K562 (cell line): ENCODE measurements around the gene DNMT1. TPM values are rescaled to one million over a fixed set of nuclear protein-coding genes. Genes with fewer than 3 reads are reported as not detected.

Source experiments
- ATF4 ChIP-seq: fragments of 450-650 bp; formaldehyde crosslinking; IDR thresholded peaks from 2 replicates; pipeline ENCODE4 v1.4.0; 2022; ENCODE audit warnings: mild to moderate bottlenecking, moderate library complexity
- CEBPG ChIP-seq, 3 experiments: fragments of 200-800 bp in 1 of 3; sonication (Bioruptor generic) in 1 of 3; sonication (generic) in 1 of 3; formaldehyde crosslinking in 1 of 3; IDR thresholded peaks in 2 of 3; conservative IDR thresholded peaks in 1 of 3; 2 replicates each; pipeline versions ENCODE4 v1.6.1 to v1.8.0; 2016 to 2022; ENCODE audit warnings: missing compliant biosample characterization in 2 of 3, missing genetic modification characterization in 2 of 3, mild to moderate bottlenecking in 1 of 3, missing genetic modification reagents in 1 of 3
- E2F6 ChIP-seq, 2 experiments: IDR thresholded peaks; 2 replicates each; pipeline ENCODE4 v1.6.1; 2011; ENCODE audit warnings: borderline replicate concordance in 1 of 2, control low read depth in 1 of 2, low read depth in 1 of 2, low read length in 1 of 2, mild to moderate bottlenecking in 1 of 2, mixed read lengths in 1 of 2, moderate library complexity in 1 of 2; ENCODE audit not compliant: insufficient read depth in 1 of 2, insufficient read length in 1 of 2, poor library complexity in 1 of 2, severe bottlenecking in 1 of 2; ENCODE audit errors: extremely low read depth in 1 of 2
- EHMT2 ChIP-seq: fragments of 450-650 bp; IDR thresholded peaks from 2 replicates; pipeline ENCODE4 v1.6.1; 2018; ENCODE audit warnings: antibody characterized with exemption
- HDAC8 ChIP-seq: fragments of 450-650 bp; IDR thresholded peaks from 2 replicates; pipeline ENCODE4 v1.6.1; 2016; ENCODE audit warnings: mild to moderate bottlenecking, missing genetic modification characterization, moderate library complexity, missing compliant biosample characterization
- HMGN3 ChIP-seq: IDR thresholded peaks from 2 replicates; pipeline ENCODE4 v1.6.1; 2011; ENCODE audit warnings: borderline replicate concordance, low read depth, mild to moderate bottlenecking, mixed read lengths, low read length; ENCODE audit not compliant: insufficient read length; ENCODE audit errors: extremely low read depth
- MBD1 ChIP-seq: fragments of 250-450 bp; sonication (Bioruptor Pico); IDR thresholded peaks from 2 replicates; pipeline ENCODE4 v1.8.0; 2022; ENCODE audit warnings: inconsistent platforms
- NR3C1 ChIP-seq: sonication (generic); formaldehyde crosslinking; IDR thresholded peaks from 2 replicates; pipeline ENCODE4 v1.8.1; 2022; ENCODE audit warnings: missing genetic modification reagents
- PHF20 ChIP-seq: fragments of 450-650 bp; IDR thresholded peaks from 2 replicates; pipeline ENCODE4 v1.6.1; 2018; ENCODE audit not compliant: partially characterized antibody
- RERE ChIP-seq: sonication (generic); formaldehyde crosslinking; IDR thresholded peaks from 2 replicates; pipeline ENCODE4 v1.8.0; 2023; ENCODE audit warnings: missing genetic modification reagents, mild to moderate bottlenecking, borderline replicate concordance
- TCF3 ChIP-seq: sonication (generic); formaldehyde crosslinking; IDR thresholded peaks from 2 replicates; pipeline ENCODE4 v1.4.0; 2020; ENCODE audit warnings: mild to moderate bottlenecking, missing genetic modification reagents
- ZNF586 ChIP-seq: fragments of 450-650 bp; formaldehyde crosslinking; conservative IDR thresholded peaks from 2 replicates; pipeline ENCODE4 v1.4.0; 2020; ENCODE audit warnings: mild to moderate bottlenecking, moderate library complexity
- ZNF589 ChIP-seq: fragments of 200-800 bp; sonication (Bioruptor generic); IDR thresholded peaks from 2 replicates; pipeline ENCODE4 v1.6.1; 2016; ENCODE audit warnings: low read depth, missing genetic modification characterization, missing compliant biosample characterization
- polyA plus RNA-seq, 8 experiments: library from polyadenylated mRNA; depleted of rRNA in 4 of 8; stranded (reverse) in 5 of 8; unstranded in 3 of 8; fragments of >200 nt; fragmentation: Nextera tagmentation in 2 of 8; fragmentation: Illumina TruSeq in 1 of 8; extraction: Ambion mirVana in 2 of 8; extraction: Trizol in 1 of 8; gene quantifications; 2 replicates each; pipeline versions ENCODE4 v1.2.1 to v1.2.3, GENCODE V29; 2011 to 2014; ENCODE audit warnings: inconsistent platforms in 1 of 8, missing spikeins in 1 of 8
- total RNA-seq, 7 experiments: library from RNA; depleted of rRNA in 6 of 7; stranded (reverse); fragments of >200 nt in 6 of 7; fragmentation: Illumina TruSeq in 2 of 7; extraction: Trizol in 2 of 7; gene quantifications; 2 replicates each; pipeline versions ENCODE4 v1.2.1 to v1.2.3, GENCODE V29; 2011 to 2021; ENCODE audit warnings: low replicate concordance in 1 of 7
- TF ChIP-seq, protein P1 (sequence below), 2 experiments: fragments of 450-650 bp in 1 of 2; sonication (generic) in 1 of 2; formaldehyde crosslinking; conservative IDR thresholded peaks; 2 replicates each; pipeline versions ENCODE4 v1.4.0 to v1.8.1; 2020 to 2022; ENCODE audit warnings: mild to moderate bottlenecking in 1 of 2, missing genetic modification reagents in 1 of 2

The DNMT1 gene
- total and polyA plus RNA-seq, 9 of the 15 experiments (the other 6 are each of a cell fraction or from before 2014, with no cell fraction given), result 80.1 to 271 (median 121) TPM

- TF ChIP-seq PHF20 (peak; percentile 70), TCF3 (CRISPR knock-in tag) (0 out of 2 replicates have a peak, but pooled peaks have one; percentile 18), HDAC8 (tag) (peak; percentile 66; the same call in 1 of the 2 replicates), MBD1 (CRISPR knock-in tag) (no peak), CEBPG (CRISPR knock-in tag; IDR thresholded peaks at IDR 0.05) (no peak; the same call in 1 of the 2 replicates), CEBPG (tag; conservative IDR thresholded peaks at IDR 0.05 in 1 of 2, IDR thresholded peaks at IDR 0.05 in 1 of 2) (no peak), ATF4 (0 out of 2 replicates have a peak, but pooled peaks have one; percentile 40), HMGN3 (peak; percentile 52), NR3C1 (CRISPR knock-in tag) (peak; percentile 95), RERE (CRISPR knock-in tag) (no peak), ZNF586 (CRISPR knock-in tag) (no peak), E2F6 (IDR thresholded peaks at IDR 0.05; ENCODE audit: borderline replicate concordance in 1 of 2, extremely low read depth in 1 of 2, insufficient read depth in 1 of 2, insufficient read length in 1 of 2, low read depth in 1 of 2, low read length in 1 of 2, poor library complexity in 1 of 2, severe bottlenecking in 1 of 2) (peak; percentile 97), EHMT2 (no peak), ZNF589 (CRISPR knock-in tag) (peak; percentile 20; the same call in 1 of the 2 replicates)
- TF ChIP-seq, protein P1, sequence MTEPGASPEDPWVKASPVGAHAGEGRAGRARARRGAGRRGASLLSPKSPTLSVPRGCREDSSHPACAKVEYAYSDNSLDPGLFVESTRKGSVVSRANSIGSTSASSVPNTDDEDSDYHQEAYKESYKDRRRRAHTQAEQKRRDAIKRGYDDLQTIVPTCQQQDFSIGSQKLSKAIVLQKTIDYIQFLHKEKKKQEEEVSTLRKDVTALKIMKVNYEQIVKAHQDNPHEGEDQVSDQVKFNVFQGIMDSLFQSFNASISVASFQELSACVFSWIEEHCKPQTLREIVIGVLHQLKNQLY (CRISPR knock-in tag; conservative IDR thresholded peaks at IDR 0.05), result 0 out of 4 replicates have a peak, but pooled peaks of 1 of the 2 experiments have one; percentile 35
Observed at GRCh38 chr19:10095948-10096614, 98.7 kb downstream of the DNMT1 start (continued).
